ENCODE results near the gene N4BP2L2. TPM values are rescaled to one million over a fixed set of nuclear protein-coding genes. Genes with fewer than 3 reads are reported as not detected.
A peak's percentile ranks its signal among the peaks of the same experiment; 100 is the strongest.

Gene N4BP2L2
- total and polyA plus RNA-seq, 7 experiments from 2014 or later: 129 to 358 (median 216) TPM

DNA sequence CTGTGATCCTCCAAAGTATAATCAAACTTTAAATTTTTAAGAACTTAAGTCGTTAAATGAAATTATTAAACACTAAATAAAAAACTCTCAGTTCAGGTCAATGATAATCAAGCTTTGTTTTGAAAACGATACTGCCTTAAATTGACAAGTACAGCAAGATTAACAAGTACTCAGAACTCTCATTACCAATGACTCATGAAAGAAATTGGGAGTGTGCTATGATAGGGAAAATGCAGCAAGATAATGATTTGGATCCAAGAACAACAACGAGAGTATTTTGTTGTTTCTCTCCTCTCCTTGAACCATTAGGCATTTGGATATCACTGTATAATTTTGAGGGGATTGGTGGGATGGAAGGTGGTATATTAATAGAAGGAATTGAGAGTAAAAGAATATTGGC lies 10.2 kb downstream of the N4BP2L2 start:
- H3K27me3 Mint-ChIP-seq: no peaks in the 10 kb centered on the region
- H3K27ac Mint-ChIP-seq: peak overlapping the region in 2 of 9 donors; percentile 71 to 77
- peaks cover 0 to 4% (median 0%) of the 10 kb centered on the region in 11 donors for H3K9me3 Mint-ChIP-seq
- no peak for ATAC-seq
- Histone ChIP-seq H3K27me3 (ENCODE audit: control insufficient read depth in 2 of 2, insufficient read depth in 2 of 2, low read length in 2 of 2) (no peaks in the 10 kb centered on the region), H3K36me3 (ENCODE audit: control insufficient read depth in 2 of 3, insufficient read depth in 3 of 3, low read length in 3 of 3) (peaks cover 0 to 4% (median 0%) of the 10 kb centered on the region in 3 experiments), H3K9me3 (ENCODE audit: control insufficient read depth in 2 of 3, low read length in 3 of 3) (no peaks in the 10 kb centered on the region), H3K4me1 (ENCODE audit: control insufficient read depth in 2 of 2, insufficient read depth in 2 of 2, low read length in 2 of 2) (peaks cover 33 to 38% of the 10 kb centered on the region in 2 donors), H3K27ac (ENCODE audit: low read depth, low read length) (no peak overlapping the region), H3K4me3 (ENCODE audit: low read length) (no peak overlapping the region)
- intact Hi-C loops (cut with micrococcal nuclease): no loop called here
- peaks cover 40 to 88% (median 78%) of the 10 kb centered on the region in 7 donors for H3K4me1 Mint-ChIP-seq
- ChIA-PET POLR2A (interaction anchor here (1.5 kb wide), 1 partner anchor 214 kb away, joined by 4 read pairs; no protein-coding TSS in a partner anchor), CTCF (no interaction called here)
- peak overlapping the region in 6 of 10 donors; percentile 4 to 89 (median 33) for H3K4me3 Mint-ChIP-seq
- peaks cover 0 to 33% (median 25%) of the 10 kb centered on the region in 5 donors for H3K36me3 Mint-ChIP-seq
- DNase-seq: no peak

DNA sequence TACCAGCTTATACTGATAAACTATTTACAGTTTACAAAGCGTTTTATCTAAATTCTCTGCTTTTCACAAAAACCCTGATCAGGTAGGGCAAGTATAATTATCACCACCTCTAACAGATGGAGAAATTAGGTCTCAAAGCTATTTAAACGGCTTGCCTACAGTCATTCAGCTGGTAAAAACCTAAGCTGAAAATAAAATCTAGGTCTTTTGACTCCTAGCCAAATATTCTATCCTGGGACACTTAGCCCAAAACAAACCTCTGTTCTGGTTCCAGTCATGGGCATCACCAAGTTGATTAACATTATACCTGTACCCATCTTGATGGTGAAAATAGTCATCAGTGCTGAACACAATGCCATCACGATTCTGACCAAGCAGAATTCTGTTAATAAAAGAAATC lies 11.4 kb downstream of the N4BP2L2 start:
- DNase-seq (no peak), ATAC-seq (no peak)
- no peak overlapping the region for H3K27ac ChIP-seq (ENCODE audit: low read depth, low read length)
- peaks cover 36 to 82% (median 74%) of the 10 kb centered on the region in 7 donors for H3K4me1 Mint-ChIP-seq
- no peaks in the 10 kb centered on the region for H3K27me3 ChIP-seq (ENCODE audit: control insufficient read depth in 2 of 2, insufficient read depth in 2 of 2, low read length in 2 of 2)
- peak overlapping the region in 2 of 10 donors; percentile 6 to 25 for H3K4me3 Mint-ChIP-seq
- no peak overlapping the region for H3K4me3 ChIP-seq (ENCODE audit: low read length)
- peaks cover 0 to 37% (median 25%) of the 10 kb centered on the region in 5 donors for H3K36me3 Mint-ChIP-seq
- H3K9me3 ChIP-seq (ENCODE audit: control insufficient read depth in 2 of 3, low read length in 3 of 3): no peaks in the 10 kb centered on the region
- CTCF ChIA-PET: no interaction called here
- peak overlapping the region in 1 of 9 donors; percentile 19 for H3K27ac Mint-ChIP-seq
- POLR2A ChIA-PET: interaction anchor here (0.8 to 1.1 kb wide), 2 partner anchors 12 to 1016 kb away, joined by 3 to 4 read pairs; partner anchors contain the start of gene N4BP2L2
- no peaks in the 10 kb centered on the region for H3K27me3 Mint-ChIP-seq
- H3K4me1 ChIP-seq (ENCODE audit: control insufficient read depth in 2 of 2, insufficient read depth in 2 of 2, low read length in 2 of 2): peaks cover 30 to 31% of the 10 kb centered on the region in 2 donors
- intact Hi-C loops (cut with micrococcal nuclease): no loop called here
- peaks cover 0 to 2% (median 0%) of the 10 kb centered on the region in 11 donors for H3K9me3 Mint-ChIP-seq
- H3K36me3 ChIP-seq (ENCODE audit: control insufficient read depth in 2 of 3, insufficient read depth in 3 of 3, low read length in 3 of 3): no peaks in the 10 kb centered on the region

DNA sequence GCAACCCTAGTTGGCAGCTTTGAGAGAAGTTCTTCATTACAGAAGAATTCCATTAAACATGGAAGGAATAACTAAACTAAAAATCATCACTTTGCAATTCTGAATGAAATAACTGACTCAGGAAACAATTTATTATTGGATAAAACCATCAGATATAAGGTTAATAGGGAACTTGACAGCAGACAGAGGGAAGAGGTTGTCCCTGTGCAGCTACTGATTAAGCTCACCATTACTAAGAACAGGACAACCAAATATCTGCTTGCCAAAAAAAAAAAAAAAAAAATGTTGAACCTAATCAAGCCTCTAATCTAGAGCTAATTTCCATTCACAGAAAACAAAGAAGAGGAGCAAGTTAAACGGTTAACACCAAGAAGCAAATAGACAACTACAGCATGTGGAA lies 12.8 kb downstream of the N4BP2L2 start:
- Histone ChIP-seq H3K27me3 (ENCODE audit: control insufficient read depth in 2 of 2, insufficient read depth in 2 of 2, low read length in 2 of 2) (no peaks in the 10 kb centered on the region), H3K9me3 (ENCODE audit: control insufficient read depth in 2 of 3, low read length in 3 of 3) (no peaks in the 10 kb centered on the region), H3K4me1 (ENCODE audit: control insufficient read depth in 2 of 2, insufficient read depth in 2 of 2, low read length in 2 of 2) (peaks cover 18 to 22% of the 10 kb centered on the region in 2 donors), H3K4me3 (ENCODE audit: low read length) (no peak overlapping the region), H3K36me3 (ENCODE audit: control insufficient read depth in 2 of 3, insufficient read depth in 3 of 3, low read length in 3 of 3) (peaks cover 0 to 8% (median 5%) of the 10 kb centered on the region in 3 experiments), H3K27ac (ENCODE audit: low read depth, low read length) (no peak overlapping the region)
- POLR2A ChIA-PET: no interaction called here
- no peak overlapping the region for H3K4me3 Mint-ChIP-seq
- ATAC-seq (no peak), DNase-seq (no peak)
- CTCF ChIA-PET: no interaction called here
- H3K36me3 Mint-ChIP-seq: peaks cover 4 to 41% (median 22%) of the 10 kb centered on the region in 5 donors
- peak overlapping the region in 2 of 9 donors; percentile 28 to 63 for H3K27ac Mint-ChIP-seq
- intact Hi-C loops (cut with micrococcal nuclease): no loop called here
- no peaks in the 10 kb centered on the region for H3K27me3 Mint-ChIP-seq
- peaks cover 0 to 2% (median 0%) of the 10 kb centered on the region in 11 donors for H3K9me3 Mint-ChIP-seq
- H3K4me1 Mint-ChIP-seq: peaks cover 26 to 72% (median 64%) of the 10 kb centered on the region in 7 donors

DNA sequence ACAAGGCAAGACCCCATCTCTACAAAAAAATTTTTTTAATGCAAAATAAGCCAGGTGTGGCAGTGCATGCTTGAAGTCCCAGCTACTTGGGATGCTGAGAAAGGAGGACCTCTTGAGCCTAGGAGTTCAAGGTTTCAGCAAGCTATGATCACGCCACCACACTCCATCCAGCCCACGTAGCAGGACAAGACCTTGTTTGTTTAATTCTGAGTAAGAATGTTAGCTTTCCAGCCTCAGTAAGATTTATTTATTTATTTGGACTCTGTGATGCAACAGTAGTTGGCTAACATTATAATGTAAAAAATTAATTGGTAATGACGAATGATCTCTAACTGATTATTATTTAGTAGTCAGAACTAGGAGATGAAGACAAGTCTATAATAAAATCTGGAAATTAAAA lies 23.3 kb downstream of the N4BP2L2 start:
- no peak overlapping the region for H3K4me3 Mint-ChIP-seq
- DNase-seq (no peak), ATAC-seq (no peak)
- Histone ChIP-seq H3K27me3 (ENCODE audit: control insufficient read depth in 2 of 2, insufficient read depth in 2 of 2, low read length in 2 of 2) (no peaks in the 10 kb centered on the region), H3K27ac (ENCODE audit: low read depth, low read length) (no peak overlapping the region), H3K36me3 (ENCODE audit: control insufficient read depth in 2 of 3, insufficient read depth in 3 of 3, low read length in 3 of 3) (peaks cover 4 to 21% (median 17%) of the 10 kb centered on the region in 3 experiments), H3K9me3 (ENCODE audit: control insufficient read depth in 2 of 3, low read length in 3 of 3) (no peaks in the 10 kb centered on the region), H3K4me1 (ENCODE audit: control insufficient read depth in 2 of 2, insufficient read depth in 2 of 2, low read length in 2 of 2) (no peaks in the 10 kb centered on the region), H3K4me3 (ENCODE audit: low read length) (no peak overlapping the region)
- H3K9me3 Mint-ChIP-seq: no peaks in the 10 kb centered on the region
- CTCF ChIA-PET: no interaction called here
- POLR2A ChIA-PET: no interaction called here
- H3K27me3 Mint-ChIP-seq: no peaks in the 10 kb centered on the region
- intact Hi-C loops (cut with micrococcal nuclease): loop anchor here in 1 of 2 donors (2.0 kb wide), 1 partner anchor 16 kb away; no protein-coding TSS in a partner anchor
- H3K27ac Mint-ChIP-seq: peak overlapping the region in 2 of 9 donors; percentile 32 to 43
- H3K4me1 Mint-ChIP-seq: peaks cover 4 to 20% (median 9%) of the 10 kb centered on the region in 7 donors
- H3K36me3 Mint-ChIP-seq: peaks cover 4 to 54% (median 27%) of the 10 kb centered on the region in 5 donors

DNA sequence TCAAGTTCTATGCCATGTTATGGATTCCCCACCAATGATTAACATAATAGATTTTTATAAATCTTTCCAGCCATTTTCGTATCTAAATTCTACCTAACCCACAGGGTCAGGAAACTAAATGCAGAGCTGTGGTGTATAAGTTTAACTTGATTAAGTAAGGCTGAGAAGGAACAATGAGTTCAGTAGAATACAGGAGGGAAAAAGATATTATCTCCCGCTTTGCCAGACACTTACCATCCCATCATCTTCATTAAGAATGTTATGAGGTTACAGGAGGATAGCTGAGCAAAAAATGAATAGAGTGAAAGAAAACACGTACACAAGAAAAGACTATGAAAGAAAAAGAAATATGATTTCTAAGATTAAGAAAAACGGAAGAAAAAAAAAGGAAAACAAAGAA lies 27.1 kb downstream of the N4BP2L2 start:
- no peak for DNase-seq
- Histone ChIP-seq H3K36me3 (ENCODE audit: control insufficient read depth in 2 of 3, insufficient read depth in 3 of 3, low read length in 3 of 3) (peaks cover 4 to 6% (median 5%) of the 10 kb centered on the region in 3 experiments), H3K4me1 (ENCODE audit: control insufficient read depth in 2 of 2, insufficient read depth in 2 of 2, low read length in 2 of 2) (no peaks in the 10 kb centered on the region), H3K27me3 (ENCODE audit: control insufficient read depth in 2 of 2, insufficient read depth in 2 of 2, low read length in 2 of 2) (no peaks in the 10 kb centered on the region), H3K4me3 (ENCODE audit: low read length) (no peak overlapping the region), H3K27ac (ENCODE audit: low read depth, low read length) (no peak overlapping the region), H3K9me3 (ENCODE audit: control insufficient read depth in 2 of 3, low read length in 3 of 3) (no peaks in the 10 kb centered on the region)
- CTCF ChIA-PET: no interaction called here
- ATAC-seq: no peak
- Mint-ChIP-seq H3K4me3 (no peak overlapping the region), H3K9me3 (no peaks in the 10 kb centered on the region), H3K36me3 (peaks cover 4 to 41% (median 21%) of the 10 kb centered on the region in 5 donors), H3K4me1 (peaks cover 0 to 18% (median 8%) of the 10 kb centered on the region in 7 donors), H3K27me3 (no peaks in the 10 kb centered on the region), H3K27ac (peak overlapping the region in 5 of 9 donors; percentile 41 to 80 (median 77))
- POLR2A ChIA-PET: no interaction called here
- intact Hi-C loops (cut with micrococcal nuclease): no loop called here

DNA sequence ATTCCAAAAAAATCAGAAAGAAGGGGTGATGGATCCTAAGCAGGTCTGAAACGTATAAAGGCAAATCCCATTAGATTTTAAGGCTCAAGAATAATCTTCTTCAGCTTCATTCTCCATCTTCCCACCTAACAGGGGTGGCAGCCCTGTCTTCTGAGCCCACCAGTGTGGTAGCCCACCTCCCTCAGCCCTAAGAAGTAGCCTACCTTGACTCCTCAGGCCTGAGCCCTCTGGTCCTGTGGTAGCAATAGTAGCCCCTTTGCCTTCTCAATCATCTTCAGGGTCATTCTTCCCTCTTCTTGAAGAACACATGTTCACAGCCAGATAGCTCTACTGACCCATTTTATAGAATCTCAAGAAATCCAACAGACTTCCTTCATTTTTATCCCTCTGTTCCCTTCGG lies 33.7 kb downstream of the N4BP2L2 start:
- no peak for ATAC-seq
- Mint-ChIP-seq H3K9me3 (no peaks in the 10 kb centered on the region), H3K36me3 (peaks cover 4 to 25% (median 14%) of the 10 kb centered on the region in 5 donors), H3K4me3 (no peak overlapping the region), H3K27ac (peak overlapping the region in 3 of 9 donors; percentile 1 to 46 (median 8)), H3K4me1 (peaks cover 0 to 28% (median 7%) of the 10 kb centered on the region in 7 donors), H3K27me3 (no peaks in the 10 kb centered on the region)
- Histone ChIP-seq H3K4me3 (ENCODE audit: low read length) (no peak overlapping the region), H3K27me3 (ENCODE audit: control insufficient read depth in 2 of 2, insufficient read depth in 2 of 2, low read length in 2 of 2) (no peaks in the 10 kb centered on the region), H3K9me3 (ENCODE audit: control insufficient read depth in 2 of 3, low read length in 3 of 3) (no peaks in the 10 kb centered on the region), H3K4me1 (ENCODE audit: control insufficient read depth in 2 of 2, insufficient read depth in 2 of 2, low read length in 2 of 2) (no peaks in the 10 kb centered on the region), H3K27ac (ENCODE audit: low read depth, low read length) (no peak overlapping the region), H3K36me3 (ENCODE audit: control insufficient read depth in 2 of 3, insufficient read depth in 3 of 3, low read length in 3 of 3) (peaks cover 0 to 5% (median 0%) of the 10 kb centered on the region in 3 experiments)
- DNase-seq: no peak
- intact Hi-C loops (cut with micrococcal nuclease): no loop called here
- ChIA-PET CTCF (no interaction called here), POLR2A (no interaction called here)

DNA sequence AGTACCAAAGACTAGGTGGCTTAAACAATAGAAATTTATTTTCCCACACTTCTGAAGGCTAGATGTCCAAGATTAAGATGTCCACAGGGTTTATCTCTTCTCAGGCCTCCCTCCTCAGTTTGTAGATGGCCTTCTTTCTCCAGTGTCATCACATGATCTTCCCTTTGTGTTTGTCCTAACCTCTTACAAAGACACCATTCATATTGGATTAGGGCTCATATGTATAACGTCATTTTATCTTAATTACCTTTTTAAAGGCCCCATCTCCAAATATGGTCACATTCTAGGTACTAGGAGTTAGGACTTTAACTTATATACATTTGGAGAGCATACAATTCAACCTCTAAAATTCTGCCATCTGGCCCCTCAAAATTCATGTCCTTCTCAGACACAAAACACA lies 34.3 kb downstream of the N4BP2L2 start:
- Mint-ChIP-seq H3K27ac (peak overlapping the region in 2 of 9 donors; percentile 1 to 7), H3K9me3 (no peaks in the 10 kb centered on the region), H3K4me1 (peaks cover 0 to 31% (median 9%) of the 10 kb centered on the region in 7 donors), H3K27me3 (no peaks in the 10 kb centered on the region), H3K36me3 (peaks cover 3 to 24% (median 8%) of the 10 kb centered on the region in 5 donors), H3K4me3 (no peak overlapping the region)
- H3K4me3 ChIP-seq (ENCODE audit: low read length): no peak overlapping the region
- ChIA-PET CTCF (no interaction called here), POLR2A (no interaction called here)
- ATAC-seq (no peak), DNase-seq (no peak)
- no peaks in the 10 kb centered on the region for H3K4me1 ChIP-seq (ENCODE audit: control insufficient read depth in 2 of 2, insufficient read depth in 2 of 2, low read length in 2 of 2)
- H3K36me3 ChIP-seq (ENCODE audit: control insufficient read depth in 2 of 3, insufficient read depth in 3 of 3, low read length in 3 of 3): peaks cover 0 to 5% (median 0%) of the 10 kb centered on the region in 3 experiments
- H3K9me3 ChIP-seq (ENCODE audit: control insufficient read depth in 2 of 3, low read length in 3 of 3): no peaks in the 10 kb centered on the region
- H3K27ac ChIP-seq (ENCODE audit: low read depth, low read length): no peak overlapping the region
- no peaks in the 10 kb centered on the region for H3K27me3 ChIP-seq (ENCODE audit: control insufficient read depth in 2 of 2, insufficient read depth in 2 of 2, low read length in 2 of 2)
- intact Hi-C loops (cut with micrococcal nuclease): no loop called here
